Left lung (tissue), 10 donors: Measurements from ENCODE around the gene IMMP2L. TPM values are rescaled to one million over a fixed set of nuclear protein-coding genes. Genes with fewer than 3 reads are reported as not detected.

Experiments used
- ATAC-seq: fragments of 200-7000 bp; cut with Tn5 transposase; one replicate; pipeline ENCODE4 v1.9.1; 2020; ENCODE audit warnings: moderate library complexity
- DNase-seq, 4 donors: peaks; one replicate each; pipeline ENCODE4 v3.0.0-alpha.2; 2013 to 2020
- H3K27ac ChIP-seq, 2 donors: fragments of 200-600 bp; sonication (generic) in 1 of 2; one replicate each; pipeline versions ENCODE4 v1.5.0 to v1.8.0; 2020 to 2021
- H3K27me3 ChIP-seq, 2 donors: fragments of 200-600 bp; sonication (generic) in 1 of 2; one replicate each; pipeline versions ENCODE4 v1.5.0 to v1.8.0; 2020 to 2021
- H3K36me3 ChIP-seq, 2 donors: fragments of 200-600 bp; sonication (generic) in 1 of 2; one replicate each; pipeline versions ENCODE4 v1.5.0 to v1.8.0; 2020 to 2021
- H3K4me1 ChIP-seq, 2 donors: fragments of 200-600 bp; one replicate each; pipeline ENCODE4 v1.8.0; 2021
- H3K4me3 ChIP-seq, 2 donors: fragments of 200-600 bp; sonication (generic) in 1 of 2; one replicate each; pipeline versions ENCODE4 v1.5.0 to v1.8.0; 2020 to 2021; ENCODE audit warnings: mild to moderate bottlenecking in 1 of 2
- H3K9me3 ChIP-seq, 2 donors: fragments of 200-600 bp; sonication (generic) in 1 of 2; one replicate each; pipeline versions ENCODE4 v1.5.0 to v1.8.0; 2020 to 2021
- intact Hi-C, 2 donors: fragments of 100-400 bp; cut with DNase I; formaldehyde crosslinking; loops; one replicate each; pipeline versions ENCODE4 v1.11.2 to v1.14.2; 2022
- polyA plus RNA-seq, 6 donors: library from polyadenylated mRNA; unstranded; fragments of 120-200 nt; gene quantifications; one replicate each; pipeline ENCODE4 v1.2.1, GENCODE V29; 2013; ENCODE audit not compliant: insufficient read length in 6 of 6
- total RNA-seq, 2 donors: library from RNA; stranded (reverse); fragmentation: NEBNext Ultra II Directional; extraction: Animal tissue kit (Norgen Biotek cat#: 25700); gene quantifications; one replicate each; pipeline ENCODE4 v1.2.1, GENCODE V29; 2021
- TF ChIP-seq, protein P1 (sequence below), 2 donors: fragments of 200-600 bp; sonication (generic) in 1 of 2; IDR thresholded peaks; one replicate each; pipeline versions ENCODE4 v1.5.0 to v1.8.0; 2021; ENCODE audit warnings: antibody characterized with exemption in 2 of 2
- donor health status: DM: no; HTN: yes; CAD: no.
- donor health status: DM: no; HTN: no; CAD: no.

Gene IMMP2L
- total and polyA plus RNA-seq, 8 donors: 10.3 to 30.1 (median 25.7) TPM

DNA sequence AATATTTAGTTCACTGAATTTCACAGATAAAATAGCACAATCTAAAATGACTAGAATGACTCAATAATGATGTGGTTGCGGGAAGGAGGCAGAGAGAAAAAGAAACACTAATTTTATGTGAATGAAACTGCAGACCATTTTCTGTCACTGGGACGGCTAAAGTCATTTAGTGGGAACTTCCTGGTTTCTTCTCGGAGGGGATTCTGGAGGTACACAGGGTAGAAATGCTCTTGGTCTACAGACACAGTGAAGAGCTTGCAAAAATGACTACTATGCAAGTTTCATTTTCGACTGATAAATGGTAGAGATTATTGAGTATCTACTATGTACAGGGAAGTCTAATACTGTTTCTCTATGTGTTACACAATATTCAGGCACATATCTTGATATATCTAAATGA, 534.9 kb downstream of the IMMP2L start:
- TF ChIP-seq, protein P1, sequence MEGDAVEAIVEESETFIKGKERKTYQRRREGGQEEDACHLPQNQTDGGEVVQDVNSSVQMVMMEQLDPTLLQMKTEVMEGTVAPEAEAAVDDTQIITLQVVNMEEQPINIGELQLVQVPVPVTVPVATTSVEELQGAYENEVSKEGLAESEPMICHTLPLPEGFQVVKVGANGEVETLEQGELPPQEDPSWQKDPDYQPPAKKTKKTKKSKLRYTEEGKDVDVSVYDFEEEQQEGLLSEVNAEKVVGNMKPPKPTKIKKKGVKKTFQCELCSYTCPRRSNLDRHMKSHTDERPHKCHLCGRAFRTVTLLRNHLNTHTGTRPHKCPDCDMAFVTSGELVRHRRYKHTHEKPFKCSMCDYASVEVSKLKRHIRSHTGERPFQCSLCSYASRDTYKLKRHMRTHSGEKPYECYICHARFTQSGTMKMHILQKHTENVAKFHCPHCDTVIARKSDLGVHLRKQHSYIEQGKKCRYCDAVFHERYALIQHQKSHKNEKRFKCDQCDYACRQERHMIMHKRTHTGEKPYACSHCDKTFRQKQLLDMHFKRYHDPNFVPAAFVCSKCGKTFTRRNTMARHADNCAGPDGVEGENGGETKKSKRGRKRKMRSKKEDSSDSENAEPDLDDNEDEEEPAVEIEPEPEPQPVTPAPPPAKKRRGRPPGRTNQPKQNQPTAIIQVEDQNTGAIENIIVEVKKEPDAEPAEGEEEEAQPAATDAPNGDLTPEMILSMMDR (IDR thresholded peaks at IDR 0.05): no peak
- ATAC-seq: no peak
- H3K27ac ChIP-seq: no peak overlapping the region

DNA sequence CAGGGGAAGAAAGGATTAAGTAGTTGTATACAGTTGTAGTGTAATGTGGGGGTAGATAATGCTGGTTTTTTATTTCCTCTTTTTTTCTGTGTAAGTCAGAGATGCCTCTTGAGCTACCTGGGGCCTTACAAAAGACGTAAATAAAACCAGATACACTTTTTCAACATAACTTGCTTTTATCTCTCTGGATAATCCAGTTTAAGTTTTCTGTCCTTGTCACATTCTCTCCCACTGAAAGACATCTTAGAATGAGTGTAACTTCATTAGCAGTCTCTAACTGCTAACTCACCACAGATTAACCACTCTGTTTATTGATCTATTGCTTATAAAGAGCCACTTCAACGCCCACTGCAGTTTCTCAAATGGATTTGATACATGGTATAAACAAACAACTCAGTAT, 535.5 kb downstream of the IMMP2L start:
- H3K27me3 ChIP-seq: no peaks in the 10 kb centered on the region
- TF ChIP-seq, protein P1 (IDR thresholded peaks at IDR 0.05): no peak
- ATAC-seq (no peak), DNase-seq (no peak)
- intact Hi-C loops: no loop called here
- no peak overlapping the region for H3K4me3 ChIP-seq
- H3K9me3 ChIP-seq: no peaks in the 10 kb centered on the region
- no peak overlapping the region for H3K27ac ChIP-seq
- no peaks in the 10 kb centered on the region for H3K36me3 ChIP-seq
- H3K4me1 ChIP-seq: peaks cover 0 to 11% of the 10 kb centered on the region in 2 donors

More for the DNA sequence above, 534.9 kb downstream of the IMMP2L start:
- H3K9me3 ChIP-seq: no peaks in the 10 kb centered on the region
- no peaks in the 10 kb centered on the region for H3K27me3 ChIP-seq
- no peak for DNase-seq
- H3K36me3 ChIP-seq: no peaks in the 10 kb centered on the region
- intact Hi-C loops: no loop called here
- peaks cover 0 to 11% of the 10 kb centered on the region in 2 donors for H3K4me1 ChIP-seq
- H3K4me3 ChIP-seq: no peak overlapping the region

DNA sequence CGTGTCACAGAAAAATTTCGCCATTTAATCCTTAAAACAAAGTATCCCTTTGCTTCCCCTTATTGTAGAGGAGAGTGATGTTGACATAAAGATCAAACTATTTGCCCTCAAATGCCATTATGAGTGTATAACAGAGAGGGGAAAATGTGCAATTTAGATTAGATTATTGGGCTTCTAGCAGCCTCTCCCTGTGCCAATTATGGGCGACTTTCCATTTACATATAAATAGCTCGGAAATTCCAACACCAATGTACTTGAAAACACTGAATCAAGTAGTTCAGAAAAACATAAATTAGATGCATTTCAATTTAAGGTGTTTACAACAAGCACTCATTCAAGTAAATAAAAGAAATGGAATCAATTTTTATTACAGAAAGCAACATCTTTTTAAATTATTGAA, 535.9 kb downstream of the IMMP2L start:
- intact Hi-C loops: no loop called here
- ATAC-seq: no peak
- H3K36me3 ChIP-seq: no peaks in the 10 kb centered on the region

DNA sequence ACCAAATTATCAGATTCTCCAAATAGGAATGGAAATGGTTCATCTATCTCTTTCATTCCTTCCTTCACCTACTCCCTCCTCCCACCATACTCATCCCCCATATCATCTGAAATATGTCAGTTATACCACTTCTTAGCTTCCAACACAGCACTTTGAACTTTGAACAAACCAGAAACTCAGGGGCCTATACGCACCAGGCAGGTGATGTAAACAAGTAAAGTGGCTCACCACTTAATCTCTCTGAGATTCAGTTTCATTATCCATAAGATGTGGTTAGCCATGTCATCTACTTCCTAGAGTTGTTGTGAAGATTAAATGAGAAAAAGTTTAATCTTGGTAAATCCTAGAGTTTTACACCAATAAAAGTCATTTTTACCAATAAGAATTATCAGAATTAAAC, 537.3 kb downstream of the IMMP2L start:
- Histone ChIP-seq H3K27me3 (no peaks in the 10 kb centered on the region), H3K27ac (no peak overlapping the region), H3K36me3 (no peaks in the 10 kb centered on the region), H3K4me3 (no peak overlapping the region), H3K9me3 (no peaks in the 10 kb centered on the region), H3K4me1 (peaks cover 0 to 10% of the 10 kb centered on the region in 2 donors)
- DNase-seq: no peak
- intact Hi-C loops: no loop called here
- TF ChIP-seq, protein P1 (IDR thresholded peaks at IDR 0.05): no peak
- no peak for ATAC-seq

More for the DNA sequence above, 535.9 kb downstream of the IMMP2L start:
- Histone ChIP-seq H3K9me3 (no peaks in the 10 kb centered on the region), H3K4me1 (peaks cover 0 to 11% of the 10 kb centered on the region in 2 donors), H3K27me3 (no peaks in the 10 kb centered on the region), H3K4me3 (no peak overlapping the region), H3K27ac (no peak overlapping the region)
- DNase-seq: no peak
- TF ChIP-seq, protein P1 (IDR thresholded peaks at IDR 0.05): no peak

DNA sequence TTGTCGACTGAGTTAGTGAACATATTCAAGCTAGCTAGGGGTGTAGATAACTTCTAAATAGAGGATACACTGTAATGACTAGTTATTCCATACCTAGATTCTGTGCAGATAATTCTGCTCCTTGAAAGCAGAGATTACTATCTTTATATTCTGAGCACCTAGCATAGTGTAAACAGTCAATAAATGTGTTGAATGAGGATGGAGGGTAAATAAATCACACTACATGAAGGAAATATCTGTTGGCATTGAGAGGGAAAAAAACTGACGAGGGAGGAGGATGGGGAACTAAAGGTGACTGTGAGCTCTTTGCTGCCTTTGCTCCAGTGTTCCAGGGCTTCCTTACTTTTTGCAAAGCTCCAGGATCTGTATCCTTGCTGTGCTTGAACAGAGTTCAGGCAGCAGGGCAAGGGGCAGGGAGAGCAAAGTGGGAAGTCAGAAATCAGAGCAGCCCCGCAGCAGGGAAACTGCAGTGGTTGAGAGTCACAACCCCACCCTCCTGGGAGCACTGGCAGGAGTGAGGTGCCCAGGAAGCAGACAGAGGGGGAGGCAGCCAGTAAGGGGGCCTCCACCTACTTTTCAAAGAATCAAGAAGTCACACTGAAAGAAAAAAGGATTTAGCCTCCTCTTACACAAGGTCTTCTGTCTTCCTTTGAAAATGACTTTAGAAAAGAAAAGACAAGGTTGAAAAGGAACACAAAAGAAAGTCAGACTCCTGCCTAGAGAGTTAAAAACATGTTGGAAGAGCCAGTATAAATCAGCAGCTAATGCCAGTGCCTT, 543.1 kb downstream of the IMMP2L start:
- peak in 1 of 4 donors; percentile 23 for DNase-seq
- no peaks in the 10 kb centered on the region for H3K36me3 ChIP-seq
- H3K9me3 ChIP-seq: no peaks in the 10 kb centered on the region
- no peak for ATAC-seq
- H3K4me1 ChIP-seq: peaks cover 0 to under 1% of the 10 kb centered on the region in 2 donors
- intact Hi-C loops: no loop called here
- no peak overlapping the region for H3K27ac ChIP-seq
- H3K27me3 ChIP-seq: no peaks in the 10 kb centered on the region
- TF ChIP-seq, protein P1 (IDR thresholded peaks at IDR 0.05): no peak
- no peak overlapping the region for H3K4me3 ChIP-seq
